SK-N-SH treated with all-trans-retinoic acid at 6 μM for 48 hours (cell line): ENCODE results near the gene GNG11.

Experiments
- ATAC-seq: fragments of 200-7000 bp; cut with Tn5 transposase; 3 replicates; pipeline ENCODE4 v1.9.1; 2020; ENCODE audit warnings: mild to moderate bottlenecking, moderate library complexity
- CREB5 ChIP-seq: fragments of 250-450 bp; sonication (Bioruptor Pico); IDR thresholded peaks from 2 replicates; pipeline ENCODE4 v1.5.1; 2020; ENCODE audit warnings: low read depth, mild to moderate bottlenecking, moderate library complexity
- CSDC2 ChIP-seq: fragments of 250-450 bp; sonication (Bioruptor Pico); IDR thresholded peaks from 2 replicates; pipeline ENCODE4 v1.5.0; 2020; ENCODE audit warnings: mild to moderate bottlenecking, moderate library complexity
- CSRNP3 ChIP-seq: fragments of 250-450 bp; sonication (Bioruptor Pico); IDR thresholded peaks from 2 replicates; pipeline ENCODE4 v1.5.1; 2021; ENCODE audit warnings: mild to moderate bottlenecking, moderate library complexity
- ESRRG ChIP-seq: fragments of 250-450 bp; sonication (Bioruptor Pico); IDR thresholded peaks from 2 replicates; pipeline ENCODE4 v1.6.1; 2021; ENCODE audit warnings: mild to moderate bottlenecking
- GLIS3 ChIP-seq: fragments of 250-450 bp; sonication (Bioruptor Pico); IDR thresholded peaks from 2 replicates; pipeline ENCODE4 v1.5.0; 2020; ENCODE audit warnings: mild to moderate bottlenecking, moderate library complexity
- ISL1 ChIP-seq: fragments of 250-450 bp; sonication (Bioruptor Pico); IDR thresholded peaks from 2 replicates; pipeline ENCODE4 v2.1.2; 2022; ENCODE audit warnings: mild to moderate bottlenecking, moderate library complexity
- OSR1 ChIP-seq: fragments of 250-450 bp; sonication (Bioruptor Pico); IDR thresholded peaks from 2 replicates; pipeline ENCODE4 v1.8.0; 2022; ENCODE audit warnings: moderate library complexity, mild to moderate bottlenecking, inconsistent platforms
- PATZ1 ChIP-seq: fragments of 250-450 bp; sonication (Bioruptor Pico); IDR thresholded peaks from 2 replicates; pipeline ENCODE4 v1.8.0; 2020; ENCODE audit warnings: mild to moderate bottlenecking, moderate library complexity, borderline replicate concordance
- POU6F1 ChIP-seq: fragments of 250-450 bp; sonication (Bioruptor Pico); IDR thresholded peaks from 2 replicates; pipeline ENCODE4 v1.8.0; 2021; ENCODE audit warnings: low read depth, mild to moderate bottlenecking, moderate library complexity, borderline replicate concordance
- PPARA ChIP-seq: fragments of 250-450 bp; sonication (Bioruptor Pico); IDR thresholded peaks from 2 replicates; pipeline ENCODE4 v1.5.0; 2020; ENCODE audit warnings: mild to moderate bottlenecking, borderline replicate concordance
- RARB ChIP-seq: fragments of 250-450 bp; sonication (Bioruptor Pico); IDR thresholded peaks from 2 replicates; pipeline ENCODE4 v1.8.0; 2021; ENCODE audit warnings: mild to moderate bottlenecking, moderate library complexity
- SNAI2 ChIP-seq: fragments of 250-450 bp; sonication (Bioruptor Pico); IDR thresholded peaks from 2 replicates; pipeline ENCODE4 v1.5.0; 2020; ENCODE audit warnings: mild to moderate bottlenecking, moderate library complexity
- TCF4 ChIP-seq: fragments of 250-450 bp; sonication (Bioruptor Pico); IDR thresholded peaks from 2 replicates; pipeline ENCODE4 v1.8.0; 2021; ENCODE audit warnings: mild to moderate bottlenecking, moderate library complexity, borderline replicate concordance
- TOX ChIP-seq: fragments of 250-450 bp; sonication (Bioruptor Pico); IDR thresholded peaks from 2 replicates; pipeline ENCODE4 v1.8.0; 2021; ENCODE audit warnings: mild to moderate bottlenecking, moderate library complexity, borderline replicate concordance
- TSHZ2 ChIP-seq: fragments of 250-450 bp; sonication (Bioruptor Pico); IDR thresholded peaks from 2 replicates; pipeline ENCODE4 v1.5.0; 2020; ENCODE audit warnings: mild to moderate bottlenecking, moderate library complexity
- ZC3H10 ChIP-seq: fragments of 250-450 bp; sonication (Bioruptor Pico); IDR thresholded peaks from 2 replicates; pipeline ENCODE4 v1.5.1; 2021; ENCODE audit warnings: mild to moderate bottlenecking, moderate library complexity
- ZFP3 ChIP-seq: fragments of 250-450 bp; sonication (Bioruptor Pico); IDR thresholded peaks from 2 replicates; pipeline ENCODE4 v1.5.0; 2020; ENCODE audit warnings: mild to moderate bottlenecking, moderate library complexity
- ZFP30 ChIP-seq: fragments of 450-650 bp; formaldehyde crosslinking; IDR thresholded peaks from 2 replicates; pipeline ENCODE4 v1.5.0; 2022; ENCODE audit warnings: mild to moderate bottlenecking, moderate library complexity
- ZNF70 ChIP-seq: fragments of 450-650 bp; formaldehyde crosslinking; IDR thresholded peaks from 2 replicates; pipeline ENCODE4 v1.5.0; 2020; ENCODE audit warnings: mild to moderate bottlenecking, moderate library complexity
- ZNF8 ChIP-seq: fragments of 450-650 bp; formaldehyde crosslinking; IDR thresholded peaks from 2 replicates; pipeline ENCODE4 v1.5.0; 2020; ENCODE audit warnings: mild to moderate bottlenecking, moderate library complexity

GNG11 gene

GRCh38 chr7:93948106-93948505 lies 26.6 kb downstream of the GNG11 start:
- peak; percentile 28; the same call in 2 of the 3 replicates for ATAC-seq
- TF ChIP-seq PPARA, result no peak
- TF ChIP-seq ISL1 (CRISPR knock-in tag), result peak; percentile 42; the same call in 1 of the 2 replicates
- no peak for TF ChIP-seq ESRRG

GRCh38 chr7:93948873-93949272 lies 27.3 kb downstream of the GNG11 start:
- ATAC-seq, result peak; percentile 48
- no peak for TF ChIP-seq ZFP30 (CRISPR knock-in tag)
- TF ChIP-seq OSR1 (CRISPR knock-in tag), result no peak
- no peak for TF ChIP-seq TOX
- no peak for TF ChIP-seq ZC3H10
- no peak for TF ChIP-seq CREB5 (CRISPR knock-in tag)
- TF ChIP-seq GLIS3 (CRISPR knock-in tag), result no peak
- TF ChIP-seq ZNF8 (CRISPR knock-in tag), result no peak
- no peak for TF ChIP-seq ESRRG
- no peak for TF ChIP-seq TSHZ2 (CRISPR knock-in tag)
- TF ChIP-seq ZFP3 (CRISPR knock-in tag), result no peak
- no peak for TF ChIP-seq CSRNP3 (CRISPR knock-in tag)
- TF ChIP-seq POU6F1 (CRISPR knock-in tag), result no peak
- TF ChIP-seq SNAI2, result no peak
- TF ChIP-seq PPARA, result no peak
- TF ChIP-seq PATZ1 (CRISPR knock-in tag), result no peak
- TF ChIP-seq ISL1 (CRISPR knock-in tag), result no peak
- TF ChIP-seq CSDC2 (CRISPR knock-in tag), result no peak
- no peak for TF ChIP-seq TCF4 (CRISPR knock-in tag)
- TF ChIP-seq, all 23 proteins: peak for 0

GRCh38 chr7:93949423-93949822 lies 27.9 kb downstream of the GNG11 start:
- peak; percentile 97 for ATAC-seq
- TF ChIP-seq GLIS3 (CRISPR knock-in tag) (no peak), TCF4 (CRISPR knock-in tag) (peak; percentile 80; the same call in 1 of the 2 replicates), PATZ1 (CRISPR knock-in tag) (no peak), ZC3H10 (peak; percentile 86), ZNF70 (CRISPR knock-in tag) (no peak), ZFP3 (CRISPR knock-in tag) (no peak), POU6F1 (CRISPR knock-in tag) (no peak), ZFP30 (CRISPR knock-in tag) (no peak), PPARA (no peak), CREB5 (CRISPR knock-in tag) (peak; percentile 40; the same call in 1 of the 2 replicates), ZNF8 (CRISPR knock-in tag) (no peak), CSRNP3 (CRISPR knock-in tag) (peak; percentile 35; the same call in 1 of the 2 replicates), ISL1 (CRISPR knock-in tag) (peak; percentile 93), RARB (CRISPR knock-in tag) (no peak), TOX (peak; percentile 58; the same call in 1 of the 2 replicates)
